ENCODE results near the gene WAPL.

Gene WAPL

GRCh38 chr10:86451604-86451960 lies 70.0 kb downstream of the WAPL start:
- DNase-seq (ENCODE audit: low spot score), result no peak

- no peak for DNase-seq (ENCODE audit: low spot score)
Observed at GRCh38 chr10:86450806-86451603, 70.6 kb downstream of the WAPL start.

- no peak for DNase-seq (ENCODE audit: low spot score)
Observed at GRCh38 chr10:86449926-86450558, 71.5 kb downstream of the WAPL start.

- DNase-seq (ENCODE audit: low spot score), result no peak
Observed at GRCh38 chr10:86447432-86447831, 74.2 kb downstream of the WAPL start.

GRCh38 chr10:86446987-86447386 lies 74.6 kb downstream of the WAPL start:
- DNase-seq (ENCODE audit: low spot score), result no peak

- DNase-seq (ENCODE audit: low spot score), result no peak
Observed at GRCh38 chr10:86446440-86446839, 75.2 kb downstream of the WAPL start.

GRCh38 chr10:86443936-86444335 lies 77.7 kb downstream of the WAPL start:
- DNase-seq (ENCODE audit: low spot score), result no peak

GRCh38 chr10:86443069-86443468 lies 78.5 kb downstream of the WAPL start:
- no peak for DNase-seq (ENCODE audit: low spot score)

GRCh38 chr10:86440874-86441843 lies 80.4 kb downstream of the WAPL start:
- peak; percentile 57 for DNase-seq (ENCODE audit: low spot score)

GRCh38 chr10:86439544-86439943 lies 82.0 kb downstream of the WAPL start:
- DNase-seq (ENCODE audit: low spot score), result no peak

GRCh38 chr10:86438091-86438749 lies 83.4 kb downstream of the WAPL start:
- DNase-seq (ENCODE audit: low spot score), result no peak

GRCh38 chr10:86437447-86437846 lies 84.1 kb downstream of the WAPL start:
- DNase-seq (ENCODE audit: low spot score), result no peak

GRCh38 chr10:86436963-86437362 lies 84.6 kb downstream of the WAPL start:
- DNase-seq (ENCODE audit: low spot score), result no peak

- no peak for DNase-seq (ENCODE audit: low spot score)
Observed at GRCh38 chr10:86434656-86435055, 86.9 kb downstream of the WAPL start.

GRCh38 chr10:86423739-86424138 lies 97.9 kb downstream of the WAPL start:
- DNase-seq (ENCODE audit: low spot score), result no peak

GRCh38 chr10:86419101-86419500 lies 102.5 kb downstream of the WAPL start:
- no peak for DNase-seq (ENCODE audit: low spot score)

- DNase-seq (ENCODE audit: low spot score), result no peak
Observed at GRCh38 chr10:86415583-86415982, 106.0 kb downstream of the WAPL start.

GRCh38 chr10:86415116-86415515 lies 106.5 kb downstream of the WAPL start:
- DNase-seq (ENCODE audit: low spot score), result no peak

- no peak for DNase-seq (ENCODE audit: low spot score)
Observed at GRCh38 chr10:86413046-86413728, 108.4 kb downstream of the WAPL start.

GRCh38 chr10:86411852-86412560 lies 109.6 kb downstream of the WAPL start:
- DNase-seq (ENCODE audit: low spot score), result no peak
